Endothelial cell of umbilical vein (primary cell): ENCODE measurements around the gene FLRT2. TPM values are rescaled to one million over a fixed set of nuclear protein-coding genes. Genes with fewer than 3 reads are reported as not detected.

ENCODE experiments used
- BruUV-seq: library from RNA; stranded (reverse); fragments of 400-500 nt; replicated peaks from 2 replicates; lab custom pipeline; 2021; lab: Mats Ljungman, UMichigan
- CTCF ChIA-PET: fragments of 300-600, 350-600 bp; sonication (Branson Sonifier 250); formaldehyde crosslinking; loops from one replicate; lab custom pipeline; 2021; ENCODE audit warnings: antibody characterized with exemption, inconsistent platforms; lab: Charles Lee
- POLR2A ChIA-PET: fragments of 300-600, 350-600 bp; sonication (Branson Sonifier 250); formaldehyde crosslinking; loops from one replicate; lab custom pipeline; 2021; ENCODE audit warnings: antibody characterized with exemption, inconsistent platforms; lab: Charles Lee
- DNase-seq: peaks from one replicate; pipeline ENCODE4 v3.0.0-alpha.2; 2011; ENCODE audit warnings: low read depth, low spot score
- FAIRE-seq: peaks from 2 replicates; lab custom pipeline; 2011; peaks lifted over from hg19 to GRCh38; lab: Jason Lieb, UNC
- H2AFZ ChIP-seq: 2 replicates; pipeline ENCODE4 v1.6.0; 2012; ENCODE audit warnings: low read depth, low read length, control low read depth, inconsistent platforms
- H3K27ac ChIP-seq: 2 replicates; pipeline ENCODE4 v1.5.1; 2011; ENCODE audit warnings: low read depth, mild to moderate bottlenecking, control low read depth, low read length, moderate library complexity; ENCODE audit not compliant: insufficient read depth
- H3K27me3 ChIP-seq, 2 experiments: 2 replicates each; pipeline versions ENCODE4 v1.6.0 to v1.6.1; 2011; ENCODE audit warnings: low read length in 2 of 2, mixed read lengths in 1 of 2; ENCODE audit not compliant: control insufficient read depth in 2 of 2, insufficient read depth in 2 of 2
- H3K36me3 ChIP-seq, 2 experiments: 2 replicates in 1 of 2; 3 replicates in 1 of 2; pipeline ENCODE4 v1.5.1; 2011; ENCODE audit warnings: low read length in 2 of 2, mild to moderate bottlenecking in 1 of 2, moderate library complexity in 1 of 2; ENCODE audit not compliant: control insufficient read depth in 2 of 2, insufficient read depth in 2 of 2; ENCODE audit errors: extremely low read depth in 1 of 2
- H3K4me1 ChIP-seq: 3 replicates; pipeline ENCODE4 v1.5.1; 2011; ENCODE audit warnings: mild to moderate bottlenecking, low read length; ENCODE audit not compliant: control insufficient read depth, insufficient read depth; ENCODE audit errors: extremely low read depth
- H3K4me2 ChIP-seq: 2 replicates; pipeline ENCODE4 v1.6.1; 2011; ENCODE audit warnings: low read length, control low read depth, mixed read lengths; ENCODE audit not compliant: insufficient read depth
- H3K4me3 ChIP-seq, 3 experiments: fragments of 200-600 bp in 1 of 3; sonication (generic), shearing (Covaris generic) in 1 of 3; replicated peaks in 1 of 3; 2 replicates each; pipeline ENCODE4 v1.5.1; 2011 to 2016; ENCODE audit warnings: control low read depth in 3 of 3, low read length in 3 of 3, mild to moderate bottlenecking in 2 of 3, inconsistent platforms in 1 of 3, low read depth in 1 of 3, moderate library complexity in 1 of 3; ENCODE audit not compliant: insufficient read depth in 1 of 3
- H3K79me2 ChIP-seq: 2 replicates; pipeline ENCODE4 v1.6.0; 2012; ENCODE audit warnings: low read length, inconsistent platforms; ENCODE audit not compliant: control insufficient read depth, insufficient read depth
- H3K9ac ChIP-seq: replicated peaks from 2 replicates; pipeline ENCODE3; 2011; ENCODE audit warnings: low read length, control low read depth; ENCODE audit not compliant: insufficient read depth; ENCODE audit errors: extremely low read depth
- H3K9me1 ChIP-seq: replicated peaks from 3 replicates; pipeline ENCODE4 v1.6.0; 2011; ENCODE audit warnings: mild to moderate bottlenecking, low read length; ENCODE audit not compliant: control insufficient read depth, insufficient read depth; ENCODE audit errors: extremely low read depth
- H3K9me3 ChIP-seq: replicated peaks from 2 replicates; pipeline ENCODE4 v1.5.1; 2012; ENCODE audit warnings: low read length, inconsistent platforms; ENCODE audit not compliant: control insufficient read depth, insufficient read depth
- H4K20me1 ChIP-seq: replicated peaks from 2 replicates; pipeline ENCODE3; 2011; ENCODE audit warnings: mild to moderate bottlenecking, low read length; ENCODE audit not compliant: control insufficient read depth, insufficient read depth; ENCODE audit errors: extremely low read depth
- EZH2 ChIP-seq: IDR thresholded peaks from 2 replicates; pipeline ENCODE4 v1.6.1; 2012; ENCODE audit warnings: borderline replicate concordance, low read depth, mild to moderate bottlenecking, moderate library complexity, low read length, inconsistent platforms; ENCODE audit not compliant: severe bottlenecking
- FOS ChIP-seq: IDR thresholded peaks from 2 replicates; pipeline ENCODE4 v1.6.1; 2011; ENCODE audit warnings: mild to moderate bottlenecking, low read length, moderate library complexity, borderline replicate concordance; ENCODE audit not compliant: insufficient read depth
- GATA2 ChIP-seq: IDR thresholded peaks from 2 replicates; pipeline ENCODE4 v1.7.0; 2011; ENCODE audit warnings: low read depth, mild to moderate bottlenecking, moderate library complexity, mixed read lengths, low read length; ENCODE audit not compliant: insufficient read length, insufficient read depth
- JUN ChIP-seq: IDR thresholded peaks from 2 replicates; pipeline ENCODE4 v1.6.1; 2011; ENCODE audit warnings: borderline replicate concordance, low read depth; ENCODE audit not compliant: insufficient read length, insufficient read depth
- MYC ChIP-seq: IDR thresholded peaks from one replicate; pipeline ENCODE4 v1.6.1; 2011; ENCODE audit warnings: mild to moderate bottlenecking, low read depth, low read length
- POLR2A ChIP-seq: IDR thresholded peaks from 2 replicates; pipeline ENCODE4 v1.6.1; 2012; ENCODE audit warnings: low read depth, mild to moderate bottlenecking, control low read depth, low read length
- POLR2AphosphoS5 ChIP-seq: IDR thresholded peaks from 2 replicates; pipeline ENCODE4 v1.6.1; 2012; ENCODE audit warnings: low read depth, mild to moderate bottlenecking, control low read depth, low read length, moderate library complexity; ENCODE audit not compliant: insufficient read depth
- dilution Hi-C: fragments of 300-500 bp; cut with MboI; formaldehyde crosslinking; loops from one replicate; pipeline ENCODE4 v1.15.0; 2019; ENCODE audit warnings: low sequenced_read_pairs; ENCODE audit not compliant: extremely low pct_ligation_motif_present
- intact Hi-C: fragments of 100-400 bp; cut with micrococcal nuclease; formaldehyde crosslinking; loops from one replicate; pipeline ENCODE4 v1.10.0; 2022
- polyA plus RNA-seq, 4 experiments: library from polyadenylated mRNA; depleted of rRNA in 3 of 4; stranded (reverse) in 3 of 4; unstranded in 1 of 4; fragments of >200 nt; gene quantifications; 2 replicates each; pipeline versions ENCODE4 v1.2.1 to v1.2.3, GENCODE V29; 2011 to 2012; ENCODE audit warnings: missing spikeins in 1 of 4
- total RNA-seq: library from RNA; stranded (reverse); gene quantifications from 2 replicates; pipeline ENCODE4 v1.2.3, GENCODE V29; 2021
- TF ChIP-seq, protein P1 (sequence below): IDR thresholded peaks from 2 replicates; pipeline ENCODE4 v1.6.1; 2011; ENCODE audit not compliant: insufficient read depth, insufficient read length
- TF ChIP-seq, protein P2 (sequence below), 2 donors: IDR thresholded peaks; 1 replicate in 1 of 2; 2 replicates in 1 of 2; pipeline ENCODE4 v1.5.1; 2011; ENCODE audit warnings: low read length in 2 of 2, mild to moderate bottlenecking in 2 of 2, moderate library complexity in 2 of 2, control low read depth in 1 of 2, inconsistent platforms in 1 of 2, low read depth in 1 of 2; ENCODE audit not compliant: insufficient read depth in 1 of 2; ENCODE audit errors: extremely low read depth in 1 of 2

Gene FLRT2
- total and polyA plus RNA-seq, 2 donors (not counting 3 experiments of a cell fraction or from before 2014, with no cell fraction given): 202 to 229 TPM

DNA sequence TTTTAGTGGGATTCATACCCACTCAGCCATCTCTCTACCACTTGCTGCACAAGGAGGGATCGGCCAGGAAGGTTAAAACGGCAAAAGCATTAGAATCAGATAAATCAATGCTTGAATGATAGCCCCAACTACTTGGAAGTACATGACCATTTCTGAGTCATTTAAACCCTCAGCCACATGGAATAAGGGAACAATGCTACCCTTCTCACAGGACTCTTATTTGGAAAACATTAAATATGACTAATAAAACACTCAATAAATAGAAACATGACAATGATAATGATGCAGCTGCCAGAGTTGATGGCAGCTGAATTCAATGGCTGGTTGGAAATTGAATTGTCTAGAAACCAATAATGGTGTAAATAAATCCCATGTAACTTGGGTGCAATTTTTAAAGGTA is 165.4 kb downstream of the FLRT2 start:
- Histone ChIP-seq H3K4me1 (no peaks in the 10 kb centered on the region), H3K9ac (no peak overlapping the region), H3K4me3 (no peak overlapping the region), H3K27ac (no peak overlapping the region), H3K4me2 (no peak overlapping the region), H2AFZ (no peak overlapping the region), H3K9me1 (no peaks in the 10 kb centered on the region), H3K9me3 (no peaks in the 10 kb centered on the region), H3K36me3 (no peaks in the 10 kb centered on the region), H3K27me3 (no peaks in the 10 kb centered on the region), H3K79me2 (no peaks in the 10 kb centered on the region), H4K20me1 (no peaks in the 10 kb centered on the region)
- no TSS peak for BruUV-seq
- ChIA-PET POLR2A (no interaction called here), CTCF (no interaction called here)
- dilution Hi-C loops: no loop called here
- FAIRE-seq (no peak), DNase-seq (no peak)
- intact Hi-C loops: no loop called here
- TF ChIP-seq POLR2AphosphoS5 (no peak), EZH2 (no peak), GATA2 (no peak), FOS (no peak), JUN (no peak), MYC (no peak), POLR2A (no peak)
- TF ChIP-seq, protein P1, sequence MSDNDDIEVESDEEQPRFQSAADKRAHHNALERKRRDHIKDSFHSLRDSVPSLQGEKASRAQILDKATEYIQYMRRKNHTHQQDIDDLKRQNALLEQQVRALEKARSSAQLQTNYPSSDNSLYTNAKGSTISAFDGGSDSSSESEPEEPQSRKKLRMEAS: no peak
- TF ChIP-seq, protein P2, sequence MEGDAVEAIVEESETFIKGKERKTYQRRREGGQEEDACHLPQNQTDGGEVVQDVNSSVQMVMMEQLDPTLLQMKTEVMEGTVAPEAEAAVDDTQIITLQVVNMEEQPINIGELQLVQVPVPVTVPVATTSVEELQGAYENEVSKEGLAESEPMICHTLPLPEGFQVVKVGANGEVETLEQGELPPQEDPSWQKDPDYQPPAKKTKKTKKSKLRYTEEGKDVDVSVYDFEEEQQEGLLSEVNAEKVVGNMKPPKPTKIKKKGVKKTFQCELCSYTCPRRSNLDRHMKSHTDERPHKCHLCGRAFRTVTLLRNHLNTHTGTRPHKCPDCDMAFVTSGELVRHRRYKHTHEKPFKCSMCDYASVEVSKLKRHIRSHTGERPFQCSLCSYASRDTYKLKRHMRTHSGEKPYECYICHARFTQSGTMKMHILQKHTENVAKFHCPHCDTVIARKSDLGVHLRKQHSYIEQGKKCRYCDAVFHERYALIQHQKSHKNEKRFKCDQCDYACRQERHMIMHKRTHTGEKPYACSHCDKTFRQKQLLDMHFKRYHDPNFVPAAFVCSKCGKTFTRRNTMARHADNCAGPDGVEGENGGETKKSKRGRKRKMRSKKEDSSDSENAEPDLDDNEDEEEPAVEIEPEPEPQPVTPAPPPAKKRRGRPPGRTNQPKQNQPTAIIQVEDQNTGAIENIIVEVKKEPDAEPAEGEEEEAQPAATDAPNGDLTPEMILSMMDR (IDR thresholded peaks at IDR 0.05; ENCODE audit: extremely low read depth in 1 of 2, insufficient read depth in 1 of 2, low read depth in 1 of 2, low read length in 2 of 2): no peak
